ENCODE results near the gene SCYGR4. TPM values are rescaled to one million over a fixed set of nuclear protein-coding genes. Genes with fewer than 3 reads are reported as not detected.
"Not testable (repeated sequence)": the region's sequence is repeated elsewhere in the genome, so short reads cannot be mapped to it uniquely, and the experiment has no call there.

The SCYGR4 gene
- total RNA-seq, 1 donor from 2014 or later: not detected

DNA sequence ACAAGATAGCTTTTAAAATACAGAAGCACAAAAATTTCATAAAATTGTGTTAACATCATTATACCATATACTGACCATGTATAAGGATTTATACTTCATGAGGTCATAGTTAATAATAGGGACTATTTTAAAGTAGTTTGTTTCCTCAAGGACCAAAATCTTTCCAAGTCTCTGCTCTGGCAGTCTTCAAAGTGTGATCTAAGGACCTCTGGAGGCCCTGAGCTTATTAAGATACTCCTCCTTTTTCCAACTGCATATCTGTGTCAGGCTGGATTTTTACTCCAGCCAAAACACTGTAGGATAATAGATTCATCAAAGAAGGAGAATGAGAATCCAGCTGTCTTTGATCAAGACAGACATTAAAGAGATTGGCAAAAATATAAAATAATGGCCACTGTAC lies 20.3 kb upstream of the SCYGR4 start:
- no peaks in the 10 kb centered on the region for H3K27me3 ChIP-seq
- no peak overlapping the region for H3K27ac ChIP-seq
- DNase-seq (ENCODE audit: low spot score in 2 of 2): no peak
- H3K9me3 ChIP-seq: no peaks in the 10 kb centered on the region
- no peak overlapping the region for H3K4me3 ChIP-seq
- intact Hi-C loops (cut with DNase I): no loop called here
- TF ChIP-seq CTCF (IDR thresholded peaks at IDR 0.05): no peak
- H3K4me1 ChIP-seq: no peaks in the 10 kb centered on the region
- H3K36me3 ChIP-seq: no peaks in the 10 kb centered on the region

DNA sequence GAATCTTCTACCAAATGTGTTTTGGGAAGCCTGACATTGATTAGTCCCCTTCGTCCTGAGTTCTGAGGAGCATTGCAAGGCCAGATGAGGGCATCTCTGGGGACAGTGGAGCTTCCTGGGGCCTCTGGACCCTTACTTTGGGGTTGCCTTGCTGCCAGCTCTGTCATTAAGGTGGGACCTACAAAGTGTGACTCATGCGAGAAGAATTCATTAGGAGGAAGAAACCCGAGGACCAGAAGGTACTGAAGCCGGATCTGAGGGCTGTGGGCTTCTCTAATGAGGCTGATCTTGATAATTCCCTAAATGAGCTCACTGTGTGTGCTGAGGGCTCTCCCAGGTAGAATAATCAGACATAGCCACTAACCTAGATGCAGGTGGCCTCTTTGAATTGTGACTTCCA lies 19.3 kb upstream of the SCYGR4 start:
- Histone ChIP-seq H3K9me3 (no peaks in the 10 kb centered on the region), H3K4me1 (no peaks in the 10 kb centered on the region), H3K27ac (no peak overlapping the region), H3K27me3 (no peaks in the 10 kb centered on the region), H3K4me3 (no peak overlapping the region), H3K36me3 (no peaks in the 10 kb centered on the region)
- intact Hi-C loops (cut with DNase I): no loop called here
- TF ChIP-seq CTCF (IDR thresholded peaks at IDR 0.05): no peak
- DNase-seq (ENCODE audit: low spot score in 2 of 2): no peak

DNA sequence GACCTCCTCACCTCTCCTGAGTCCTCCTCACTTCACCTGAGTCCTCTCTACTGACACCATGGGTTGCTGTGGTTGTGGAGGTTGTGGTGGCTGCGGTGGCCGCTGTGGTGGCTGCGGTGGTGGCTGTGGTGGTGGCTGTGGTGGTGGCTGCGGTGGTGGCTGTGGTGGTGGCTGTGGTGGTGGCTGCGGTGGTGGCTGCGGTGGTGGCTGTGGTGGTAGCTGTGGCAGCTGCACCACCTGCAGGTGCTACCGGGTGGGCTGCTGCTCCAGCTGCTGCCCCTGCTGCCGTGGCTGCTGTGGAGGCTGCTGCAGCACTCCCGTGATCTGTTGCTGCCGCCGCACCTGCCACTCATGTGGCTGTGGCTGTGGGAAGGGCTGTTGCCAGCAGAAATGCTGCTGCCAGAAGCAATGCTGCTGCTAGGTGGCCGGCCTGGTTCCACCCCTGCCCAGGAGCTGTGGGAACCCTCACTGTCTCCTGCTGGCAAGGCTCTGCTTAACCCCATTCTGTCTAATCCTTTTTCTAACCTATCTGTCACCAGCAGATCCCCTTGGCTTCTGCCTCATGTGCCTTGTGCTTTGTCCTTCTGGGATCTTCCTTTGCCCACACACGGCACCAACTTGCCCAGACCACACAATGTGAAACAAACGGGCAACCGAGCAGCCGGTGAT lies 18.3 kb upstream of the SCYGR4 start, which contains the start of gene SCYGR2:
Gene SCYGR2 (plus strand): TSS at position 59 of the 669 bp plus-strand sequence. CDS start 0 bp downstream, at position 59.
- H3K36me3 ChIP-seq; H3K4me1 ChIP-seq; H3K9me3 ChIP-seq; H3K27ac ChIP-seq; H3K4me3 ChIP-seq; DNase-seq (ENCODE audit: low spot score in 2 of 2); H3K27me3 ChIP-seq; intact Hi-C loops (cut with DNase I): not testable (repeated sequence)

GRCh38 chr2:227602358-227602757 lies 14.9 kb upstream of the SCYGR4 start:
- intact Hi-C loops (cut with DNase I): no loop called here
- no peak for DNase-seq (ENCODE audit: low spot score in 2 of 2)
- Histone ChIP-seq H3K4me1 (no peaks in the 10 kb centered on the region), H3K4me3 (no peak overlapping the region), H3K36me3 (no peaks in the 10 kb centered on the region), H3K9me3 (no peaks in the 10 kb centered on the region), H3K27ac (no peak overlapping the region), H3K27me3 (no peaks in the 10 kb centered on the region)
- TF ChIP-seq CTCF (IDR thresholded peaks at IDR 0.05): no peak

GRCh38 chr2:227606476-227606875 lies 10.8 kb upstream of the SCYGR4 start:
- TF ChIP-seq CTCF (IDR thresholded peaks at IDR 0.05): no peak
- Histone ChIP-seq H3K27ac (no peak overlapping the region), H3K4me1 (no peaks in the 10 kb centered on the region), H3K36me3 (no peaks in the 10 kb centered on the region), H3K27me3 (no peaks in the 10 kb centered on the region), H3K4me3 (no peak overlapping the region), H3K9me3 (no peaks in the 10 kb centered on the region)
- no peak for DNase-seq (ENCODE audit: low spot score in 2 of 2)
- intact Hi-C loops (cut with DNase I): no loop called here

- intact Hi-C loops (cut with DNase I): no loop called here
- Histone ChIP-seq H3K9me3 (no peaks in the 10 kb centered on the region), H3K4me1 (no peaks in the 10 kb centered on the region), H3K4me3 (no peak overlapping the region), H3K27me3 (no peaks in the 10 kb centered on the region), H3K27ac (no peak overlapping the region), H3K36me3 (no peaks in the 10 kb centered on the region)
- no peak for TF ChIP-seq CTCF (IDR thresholded peaks at IDR 0.05)
- DNase-seq (ENCODE audit: low spot score in 2 of 2): no peak
Measured at GRCh38 chr2:227607941-227608340, 9.4 kb upstream of the SCYGR4 start.
